GM12878 (cell line): ENCODE results near the gene EMID1. TPM values are rescaled to one million over a fixed set of nuclear protein-coding genes. Genes with fewer than 3 reads are reported as not detected.

Experiments used
- ATAC-seq: fragments of 200-7000 bp; cut with Tn5 transposase; 3 replicates; pipeline ENCODE4 v1.9.1; 2020; ENCODE audit warnings: mild to moderate bottlenecking, moderate library complexity
- BruUV-seq: library from RNA; stranded (reverse); fragments of 400-500 nt; replicated peaks from 2 replicates; lab custom pipeline; 2021; lab: Mats Ljungman, UMichigan
- CTCF ChIA-PET: fragments of 300-600 bp; sonication (Branson Sonifier 250); formaldehyde crosslinking; extraction: SDS; loops from one replicate; lab custom pipeline; 2021; ENCODE audit warnings: inconsistent platforms; lab: Yijun Ruan, JAX
- POLR2A ChIA-PET: fragments of 350-600 bp; formaldehyde crosslinking; extraction: SDS; loops from one replicate; lab custom pipeline; 2021; ENCODE audit warnings: inconsistent platforms; lab: Charles Lee
- RAD21 ChIA-PET: fragments of 300-600 bp; sonication (Branson Sonifier 250); formaldehyde crosslinking; loops from one replicate; lab custom pipeline; 2023; ENCODE audit warnings: antibody characterized with exemption; ENCODE audit not compliant: unreplicated experiment; lab: Charles Lee
- SMC1A ChIA-PET: fragments of 300-600 bp; sonication (Branson Sonifier 250); formaldehyde crosslinking; loops from one replicate; lab custom pipeline; 2023; ENCODE audit not compliant: unreplicated experiment, uncharacterized antibody; lab: Charles Lee
- DNase-seq: peaks from one replicate; pipeline ENCODE4 v3.0.0-alpha.2; 2011; ENCODE audit warnings: low read depth, low spot score
- FAIRE-seq: peaks from 3 replicates; lab custom pipeline; 2011; peaks lifted over from hg19 to GRCh38; lab: Jason Lieb, UNC
- H2AFZ ChIP-seq: 2 replicates; pipeline ENCODE4 v1.6.0; 2011; ENCODE audit warnings: low read depth, low read length, control low read depth; ENCODE audit not compliant: control insufficient read depth
- H3K27ac ChIP-seq: 2 replicates; pipeline ENCODE4 v1.5.1; 2011; ENCODE audit warnings: control low read depth; ENCODE audit not compliant: control insufficient read depth, insufficient read depth
- H3K27me3 ChIP-seq, 2 experiments: replicated peaks in 1 of 2; 2 replicates each; pipeline versions ENCODE4 v1.6.0 to v1.6.1; 2011; ENCODE audit warnings: low read length in 1 of 2; ENCODE audit not compliant: control insufficient read depth in 2 of 2, insufficient read depth in 2 of 2
- H3K36me3 ChIP-seq, 2 experiments: 2 replicates each; pipeline ENCODE4 v1.5.1; 2011; ENCODE audit warnings: low read length in 1 of 2; ENCODE audit not compliant: control insufficient read depth in 2 of 2, insufficient read depth in 2 of 2
- H3K4me1 ChIP-seq: 2 replicates; pipeline ENCODE4 v1.6.1; 2011; ENCODE audit warnings: mild to moderate bottlenecking, low read length, moderate library complexity, mixed read lengths; ENCODE audit not compliant: control insufficient read depth, insufficient read depth
- H3K4me2 ChIP-seq: 2 replicates; pipeline ENCODE4 v1.6.0; 2011; ENCODE audit warnings: control low read depth; ENCODE audit not compliant: control insufficient read depth, insufficient read depth
- H3K4me3 ChIP-seq: fragments of 200-600 bp; sonication (generic); 2 replicates; pipeline ENCODE4 v1.5.1; 2016
- H3K79me2 ChIP-seq: 2 replicates; pipeline ENCODE4 v1.6.0; 2011; ENCODE audit warnings: low read length; ENCODE audit not compliant: control insufficient read depth, insufficient read depth
- H3K9ac ChIP-seq: 2 replicates; pipeline ENCODE4 v1.8.0; 2011; ENCODE audit warnings: low read length, control low read depth, mixed read lengths; ENCODE audit not compliant: control insufficient read depth, insufficient read depth
- H3K9me3 ChIP-seq: replicated peaks from 3 replicates; pipeline ENCODE4 v1.5.1; 2011; ENCODE audit warnings: mild to moderate bottlenecking, low read length; ENCODE audit not compliant: control insufficient read depth, insufficient read depth
- H4K20me1 ChIP-seq: 2 replicates; pipeline ENCODE4 v1.6.0; 2011; ENCODE audit not compliant: control insufficient read depth, insufficient read depth
- BHLHE40 ChIP-seq, 2 experiments: fragments of 450-650 bp in 1 of 2; IDR thresholded peaks; 2 replicates each; pipeline ENCODE4 v1.6.1; 2011 to 2017; ENCODE audit warnings: low read depth in 2 of 2, borderline replicate concordance in 1 of 2, improper control_type of control experiment in 1 of 2, low read length in 1 of 2, mild to moderate bottlenecking in 1 of 2
- CEBPZ ChIP-seq: fragments of 150-350 bp; IDR thresholded peaks from 2 replicates; pipeline ENCODE4 v1.6.1; 2016; ENCODE audit warnings: low read depth, low read length
- CHD4 ChIP-seq: fragments of 200-600 bp; sonication (generic); IDR thresholded peaks from 2 replicates; pipeline ENCODE4 v1.6.1; 2016; ENCODE audit warnings: mild to moderate bottlenecking
- EED ChIP-seq: sonication (generic); IDR thresholded peaks from 2 replicates; pipeline ENCODE4 v1.6.1; 2016; ENCODE audit warnings: antibody characterized with exemption, low read depth
- EZH2 ChIP-seq: IDR thresholded peaks from 2 replicates; pipeline ENCODE4 v1.6.1; 2012; ENCODE audit warnings: low read depth, mild to moderate bottlenecking, control low read depth, inconsistent platforms, low read length, borderline replicate concordance; ENCODE audit not compliant: control insufficient read depth
- IRF3 ChIP-seq: fragments of 450-650 bp; IDR thresholded peaks from 2 replicates; pipeline ENCODE4 v1.6.1; 2014; ENCODE audit warnings: mild to moderate bottlenecking
- MLLT1 ChIP-seq: fragments of 450-650 bp; IDR thresholded peaks from 2 replicates; pipeline ENCODE4 v1.6.1; 2016; ENCODE audit warnings: mild to moderate bottlenecking
- NFYA ChIP-seq: IDR thresholded peaks from 2 replicates; pipeline ENCODE4 v1.6.1; 2011; ENCODE audit warnings: low read depth, mild to moderate bottlenecking, low read length, improper control_type of control experiment, borderline replicate concordance
- RAD21 ChIP-seq: IDR thresholded peaks from 2 replicates; pipeline ENCODE4 v1.6.1; 2011; ENCODE audit warnings: mild to moderate bottlenecking, low read depth, low read length, moderate library complexity; ENCODE audit not compliant: insufficient read depth
- RUNX3 ChIP-seq: IDR thresholded peaks from 2 replicates; pipeline ENCODE4 v1.6.1; 2012; ENCODE audit warnings: low read length, inconsistent platforms
- SMAD1 ChIP-seq: fragments of 450-650 bp; IDR thresholded peaks from 2 replicates; pipeline ENCODE4 v1.6.1; 2018; ENCODE audit warnings: mild to moderate bottlenecking, low read depth; ENCODE audit not compliant: partially characterized antibody
- SMARCA5 ChIP-seq: fragments of 450-650 bp; IDR thresholded peaks from 2 replicates; pipeline ENCODE4 v1.6.1; 2017; ENCODE audit warnings: mild to moderate bottlenecking
- SUZ12 ChIP-seq: fragments of 200-600 bp; sonication (generic); IDR thresholded peaks from one replicate; pipeline ENCODE4 v1.6.1; 2018; ENCODE audit warnings: antibody characterized with exemption, mild to moderate bottlenecking; ENCODE audit not compliant: unreplicated experiment
- TAF1 ChIP-seq: IDR thresholded peaks from 2 replicates; pipeline ENCODE4 v1.6.1; 2011; ENCODE audit warnings: mild to moderate bottlenecking, low read depth, low read length, borderline replicate concordance
- WGBS: methylation state at CpG from one replicate; pipeline ENCODE4 v1.1.6; 2016; ENCODE audit warnings: low lambda C conversion rate; ENCODE audit not compliant: insufficient replicate concordance, insufficient coverage; ENCODE audit errors: missing lambda C conversion rate; 5-methylcytosine and 5-hydroxymethylcytosine counted together
- in situ Hi-C: fragments of 300-500 bp; cut with MboI; formaldehyde crosslinking; loops from 9 replicates; pipeline ENCODE4 v1.14.3; 2018; ENCODE audit warnings: mixed read lengths
- intact Hi-C: fragments of 100-400 bp; cut with micrococcal nuclease; formaldehyde crosslinking; loops from one replicate; pipeline ENCODE4 v1.14.2; 2022; ENCODE audit not compliant: unreplicated experiment
- polyA plus RNA-seq, 11 experiments: library from polyadenylated mRNA; depleted of rRNA in 4 of 11; unstranded in 6 of 11; stranded (reverse) in 5 of 11; fragments of >200 nt; fragmentation: Nextera tagmentation in 4 of 11; fragmentation: Illumina TruSeq in 1 of 11; extraction: Ambion mirVana in 4 of 11; extraction: Trizol in 1 of 11; gene quantifications; 1 replicate in 1 of 11; 2 replicates in 10 of 11; pipeline versions ENCODE4 v1.2.1 to v1.2.3, GENCODE V29; 2011 to 2016; ENCODE audit warnings: inconsistent platforms in 2 of 11, missing spikeins in 2 of 11, low read depth in 1 of 11
- total RNA-seq, 4 experiments: library from RNA; depleted of rRNA in 3 of 4; stranded (reverse); fragments of >200 nt in 3 of 4; fragmentation: Illumina TruSeq in 1 of 4; extraction: Trizol in 1 of 4; gene quantifications; 2 replicates each; pipeline versions ENCODE4 v1.2.1 to v1.2.3, GENCODE V29; 2013 to 2021

Gene EMID1
- total and polyA plus RNA-seq, 10 of the 15 experiments (the other 5 are each of a cell fraction or from before 2014, with no cell fraction given): 1.2 to 60.3 (median 12.0) TPM

GRCh38 chr22:29186302-29186701, 19.4 kb upstream of the EMID1 start:
- Histone ChIP-seq H2AFZ (no peak overlapping the region), H3K27me3 (no peaks in the 10 kb centered on the region), H3K4me1 (no peaks in the 10 kb centered on the region), H4K20me1 (no peaks in the 10 kb centered on the region), H3K36me3 (no peaks in the 10 kb centered on the region), H3K9me3 (no peaks in the 10 kb centered on the region), H3K4me3 (no peak overlapping the region), H3K9ac (no peak overlapping the region), H3K27ac (no peak overlapping the region), H3K4me2 (no peak overlapping the region), H3K79me2 (no peaks in the 10 kb centered on the region)
- in situ Hi-C loops (no loop called here), intact Hi-C loops (no loop called here)
- POLR2A ChIA-PET: no interaction called here
- DNase-seq (no peak), ATAC-seq (no peak), FAIRE-seq (no peak)
- BruUV-seq: no TSS peak
- WGBS: 25% methylated on average over 1 of the region's 1 CpG
- CTCF ChIA-PET: no interaction called here
- TF ChIP-seq SMARCA5: no peak
- TF ChIP-seq BHLHE40 (IDR thresholded peaks at IDR 0.05; ENCODE audit: borderline replicate concordance in 1 of 2, low read depth in 2 of 2, low read length in 1 of 2): no peak
- no peak for TF ChIP-seq NFYA
- no peak for TF ChIP-seq IRF3
- TF ChIP-seq RAD21: no peak
- TF ChIP-seq CHD4: no peak
- no peak for TF ChIP-seq SUZ12
- no peak for TF ChIP-seq SMAD1
- no peak for TF ChIP-seq TAF1
- no peak for TF ChIP-seq MLLT1
- TF ChIP-seq EED: no peak
- TF ChIP-seq EZH2: no peak
- no peak for TF ChIP-seq CEBPZ
- no peak for TF ChIP-seq RUNX3
- RAD21 ChIA-PET: no interaction called here
- SMC1A ChIA-PET: interaction anchor here (0.7 to 1.8 kb wide), 2 partner anchors 12 to 17 kb away, joined by 3 to 4 read pairs; no protein-coding TSS in a partner anchor
